Raji (cell line): Measurements from ENCODE around the gene ANXA11.

Experiments
- POLR2A ChIP-seq: IDR thresholded peaks from 2 replicates; pipeline ENCODE4 v1.6.1; 2011; ENCODE audit warnings: low read depth, low read length, control low read depth; ENCODE audit not compliant: insufficient read depth

ANXA11 gene

GRCh38 chr10:80199828-80200227, 5.5 kb downstream of the ANXA11 start:
- TF ChIP-seq POLR2A, result no peak

- TF ChIP-seq POLR2A, result no peak
Observed at GRCh38 chr10:80197972-80198916, 7.1 kb downstream of the ANXA11 start.

GRCh38 chr10:80196950-80197315, 8.4 kb downstream of the ANXA11 start:
- TF ChIP-seq POLR2A, result no peak

GRCh38 chr10:80196270-80196949, 8.9 kb downstream of the ANXA11 start:
- TF ChIP-seq POLR2A, result no peak

- no peak for TF ChIP-seq POLR2A
Observed at GRCh38 chr10:80195046-80195574, 10.2 kb downstream of the ANXA11 start.

- no peak for TF ChIP-seq POLR2A
Observed at GRCh38 chr10:80194373-80195045, 10.8 kb downstream of the ANXA11 start.

- TF ChIP-seq POLR2A, result no peak
Observed at GRCh38 chr10:80192553-80192952, 12.8 kb downstream of the ANXA11 start.

GRCh38 chr10:80191589-80192270, 13.6 kb downstream of the ANXA11 start:
- no peak for TF ChIP-seq POLR2A

- no peak for TF ChIP-seq POLR2A
Observed at GRCh38 chr10:80188713-80189112, 16.6 kb downstream of the ANXA11 start.

- peak; percentile 36; the same call in 1 of the 2 replicates for TF ChIP-seq POLR2A
Observed at GRCh38 chr10:80187465-80188409, 17.6 kb downstream of the ANXA11 start.

GRCh38 chr10:80187060-80187459, 18.3 kb downstream of the ANXA11 start:
- TF ChIP-seq POLR2A, result no peak

- no peak for TF ChIP-seq POLR2A
Observed at GRCh38 chr10:80186364-80187012, 18.8 kb downstream of the ANXA11 start.
